HCT116 (cell line): ENCODE measurements around the gene KAZN. TPM values are rescaled to one million over a fixed set of nuclear protein-coding genes. Genes with fewer than 3 reads are reported as not detected.

ENCODE experiments used
- ATAC-seq: fragments of 200-7000 bp; cut with Tn5 transposase; 2 replicates; pipeline ENCODE4 v1.9.1; 2020; ENCODE audit warnings: mild to moderate bottlenecking, moderate library complexity
- BruUV-seq: library from RNA; stranded (reverse); fragments of 400-500 nt; replicated peaks from 2 replicates; lab custom pipeline; 2021; lab: Mats Ljungman, UMichigan
- CTCF ChIA-PET: fragments of 300-600 bp; sonication (Branson Sonifier 250); formaldehyde crosslinking; loops from one replicate; lab custom pipeline; 2021; ENCODE audit warnings: antibody characterized with exemption; lab: Charles Lee
- POLR2A ChIA-PET: fragments of 300-600, 350-600 bp; sonication (Branson Sonifier 250); formaldehyde crosslinking; loops from one replicate; lab custom pipeline; 2021; ENCODE audit warnings: antibody characterized with exemption; lab: Charles Lee
- RAD21 ChIA-PET, 2 experiments: fragments of 300-600 bp; sonication (Branson Sonifier 250); formaldehyde crosslinking; loops; one replicate each; lab custom pipeline; 2023; ENCODE audit warnings: low total read pairs in 2 of 2; ENCODE audit not compliant: uncharacterized antibody in 2 of 2, unreplicated experiment in 2 of 2, low non-redundant PET in 1 of 2; lab: Charles Lee
- DNase-seq: peaks from one replicate; pipeline ENCODE4 v3.0.0-alpha.2; 2010; ENCODE audit warnings: low read depth, low spot score
- H2AFZ ChIP-seq: fragments of 200-600 bp; shearing (Covaris generic), sonication (generic); 2 replicates; pipeline ENCODE4 v1.6.1; 2017; ENCODE audit warnings: low read depth, mixed run types, mixed read lengths, antibody characterized with exemption, low read length; ENCODE audit not compliant: poor library complexity, severe bottlenecking
- H3K27ac ChIP-seq: 2 replicates; pipeline ENCODE4 v1.5.1; 2012; ENCODE audit warnings: low read depth, low read length
- H3K27me3 ChIP-seq: fragments of 200-600 bp; sonication (generic); 2 replicates; pipeline ENCODE4 v1.6.1; 2016; ENCODE audit warnings: mixed run types, low read length, mixed read lengths; ENCODE audit not compliant: insufficient read depth
- H3K36me3 ChIP-seq, 2 experiments: fragments of 200-500 bp in 1 of 2; fragments of 200-600 bp in 1 of 2; sonication (Bioruptor generic) in 1 of 2; sonication (generic) in 1 of 2; 2 replicates each; pipeline versions ENCODE4 v1.5.1 to v1.6.1; 2014 to 2016; ENCODE audit warnings: low read length in 2 of 2, inconsistent platforms in 1 of 2, mixed read lengths in 1 of 2, mixed run types in 1 of 2; ENCODE audit not compliant: insufficient read depth in 2 of 2, control insufficient read depth in 1 of 2
- H3K4me1 ChIP-seq, 2 experiments: fragments of 200-600 bp in 1 of 2; sonication (generic) in 1 of 2; 2 replicates each; pipeline versions ENCODE4 v1.5.1 to v1.6.1; 2012 to 2017; ENCODE audit warnings: low read length in 2 of 2, inconsistent platforms in 1 of 2, mild to moderate bottlenecking in 1 of 2, mixed read lengths in 1 of 2, mixed run types in 1 of 2, moderate library complexity in 1 of 2; ENCODE audit not compliant: insufficient read depth in 2 of 2, control insufficient read depth in 1 of 2
- H3K4me2 ChIP-seq: fragments of 200-600 bp; sonication (generic); 2 replicates; pipeline ENCODE4 v1.6.1; 2017; ENCODE audit warnings: mixed run types, low read length, mixed read lengths
- H3K4me3 ChIP-seq, 2 experiments: fragments of 200-600 bp in 1 of 2; sonication (generic) in 1 of 2; replicated peaks in 1 of 2; 2 replicates each; pipeline ENCODE4 v1.5.1; 2011 to 2016; ENCODE audit warnings: low read length in 2 of 2, control low read depth in 1 of 2, low read depth in 1 of 2, mild to moderate bottlenecking in 1 of 2, mixed read lengths in 1 of 2, mixed run types in 1 of 2
- H3K79me2 ChIP-seq: fragments of 200-600 bp; sonication (generic); 2 replicates; pipeline ENCODE4 v1.6.1; 2017; ENCODE audit warnings: mild to moderate bottlenecking, mixed run types, low read length, moderate library complexity, mixed read lengths; ENCODE audit not compliant: insufficient read depth
- H3K9ac ChIP-seq: fragments of 200-600 bp; sonication (generic); 2 replicates; pipeline ENCODE4 v1.6.1; 2016; ENCODE audit warnings: low read length, mixed read lengths
- H3K9me2 ChIP-seq: fragments of 200-600 bp; sonication (generic), shearing (Covaris generic); 2 replicates; pipeline ENCODE4 v1.6.1; 2017; ENCODE audit warnings: mixed run types, mild to moderate bottlenecking, moderate library complexity; ENCODE audit not compliant: insufficient read depth
- H3K9me3 ChIP-seq, 2 experiments: fragments of 200-500 bp in 1 of 2; fragments of 200-600 bp in 1 of 2; sonication (Bioruptor generic) in 1 of 2; sonication (generic) in 1 of 2; 2 replicates each; pipeline ENCODE4 v1.6.1; 2014 to 2017; ENCODE audit warnings: low read length in 2 of 2, mixed read lengths in 2 of 2, inconsistent platforms in 1 of 2, low read depth in 1 of 2, mild to moderate bottlenecking in 1 of 2, mixed run types in 1 of 2, moderate library complexity in 1 of 2; ENCODE audit not compliant: control insufficient read depth in 1 of 2, insufficient read depth in 1 of 2
- H4K20me1 ChIP-seq: fragments of 200-600 bp; sonication (generic), shearing (Covaris generic); 2 replicates; pipeline ENCODE4 v1.6.1; 2017; ENCODE audit warnings: mixed run types, mild to moderate bottlenecking, moderate library complexity; ENCODE audit not compliant: insufficient read depth
- CEBPB ChIP-seq: IDR thresholded peaks from 2 replicates; pipeline ENCODE4 v1.6.1; 2012; ENCODE audit warnings: low read depth
- EGR1 ChIP-seq: IDR thresholded peaks from 2 replicates; pipeline ENCODE4 v1.6.1; 2012; ENCODE audit warnings: low read depth
- EZH2 ChIP-seq: fragments of 200-600 bp; sonication (generic); IDR thresholded peaks from 2 replicates; pipeline ENCODE4 v1.6.1; 2017; ENCODE audit warnings: antibody characterized with exemption, mixed run types
- EZH2phosphoT487 ChIP-seq: fragments of 200-600 bp; IDR thresholded peaks from 2 replicates; pipeline ENCODE4 v1.6.1; 2018; ENCODE audit warnings: antibody characterized with exemption, borderline replicate concordance
- FOSL1 ChIP-seq: IDR thresholded peaks from 2 replicates; pipeline ENCODE4 v1.6.1; 2012; ENCODE audit warnings: low read depth
- SIN3A ChIP-seq: IDR thresholded peaks from 2 replicates; pipeline ENCODE4 v1.6.1; 2012; ENCODE audit warnings: low read depth
- YY1 ChIP-seq: IDR thresholded peaks from 2 replicates; pipeline ENCODE4 v1.6.1; 2011; ENCODE audit warnings: low read length, low read depth, moderate library complexity, mild to moderate bottlenecking; ENCODE audit not compliant: insufficient replicate concordance; ENCODE audit errors: extremely low read depth
- ZFX ChIP-seq: fragments of 450-650 bp; IDR thresholded peaks from 2 replicates; pipeline ENCODE4 v1.6.1; 2017
- ZNF274 ChIP-seq: fragments of 200-500 bp; sonication (Bioruptor generic); IDR thresholded peaks from 2 replicates; pipeline ENCODE4 v1.6.1; 2014; ENCODE audit warnings: mild to moderate bottlenecking, low read depth, low read length, inconsistent platforms
- intact Hi-C: fragments of 100-400 bp; cut with micrococcal nuclease; formaldehyde crosslinking; loops from 2 replicates; pipeline ENCODE4 v1.10.0; 2022
- total RNA-seq: library from RNA; stranded (reverse); gene quantifications from one replicate; pipeline ENCODE4 v1.2.1, GENCODE V29; 2021; ENCODE audit not compliant: unreplicated experiment
- TF ChIP-seq, protein P1 (sequence below): IDR thresholded peaks from 2 replicates; pipeline ENCODE4 v1.6.1; 2012
- TF ChIP-seq, protein P2 (sequence below): IDR thresholded peaks from 2 replicates; pipeline ENCODE4 v1.6.1; 2012
- TF ChIP-seq, protein P3 (sequence below): IDR thresholded peaks from 2 replicates; pipeline ENCODE4 v1.6.1; 2011; ENCODE audit warnings: mild to moderate bottlenecking, low read length, moderate library complexity; ENCODE audit not compliant: insufficient replicate concordance; ENCODE audit errors: extremely low read depth

Gene KAZN
- total RNA-seq, 1 experiment from 2014 or later: 13.4 TPM

GRCh38 chr1:14561014-14561693, 37.3 kb upstream of the KAZN start:
- BruUV-seq: no TSS peak
- DNase-seq (no peak), ATAC-seq (no peak)

More at GRCh38 chr1:14561014-14561693, 37.3 kb upstream of the KAZN start:
- RAD21 ChIA-PET: no interaction called here
- no peak overlapping the region for H3K9ac ChIP-seq
- no peak overlapping the region for H3K27ac ChIP-seq
- CTCF ChIA-PET: no interaction called here
- no peaks in the 10 kb centered on the region for H3K9me3 ChIP-seq
- H2AFZ ChIP-seq: no peak overlapping the region
- POLR2A ChIA-PET: no interaction called here
- TF ChIP-seq ZFX (no peak), CEBPB (no peak), EGR1 (no peak), ZNF274 (no peak), EZH2 (no peak), FOSL1 (no peak), YY1 (no peak), SIN3A (no peak), EZH2phosphoT487 (no peak)
- TF ChIP-seq, protein P1, sequence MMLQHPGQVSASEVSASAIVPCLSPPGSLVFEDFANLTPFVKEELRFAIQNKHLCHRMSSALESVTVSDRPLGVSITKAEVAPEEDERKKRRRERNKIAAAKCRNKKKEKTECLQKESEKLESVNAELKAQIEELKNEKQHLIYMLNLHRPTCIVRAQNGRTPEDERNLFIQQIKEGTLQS: no peak
- TF ChIP-seq, protein P2, sequence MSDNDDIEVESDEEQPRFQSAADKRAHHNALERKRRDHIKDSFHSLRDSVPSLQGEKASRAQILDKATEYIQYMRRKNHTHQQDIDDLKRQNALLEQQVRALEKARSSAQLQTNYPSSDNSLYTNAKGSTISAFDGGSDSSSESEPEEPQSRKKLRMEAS: no peak
- TF ChIP-seq, protein P3, sequence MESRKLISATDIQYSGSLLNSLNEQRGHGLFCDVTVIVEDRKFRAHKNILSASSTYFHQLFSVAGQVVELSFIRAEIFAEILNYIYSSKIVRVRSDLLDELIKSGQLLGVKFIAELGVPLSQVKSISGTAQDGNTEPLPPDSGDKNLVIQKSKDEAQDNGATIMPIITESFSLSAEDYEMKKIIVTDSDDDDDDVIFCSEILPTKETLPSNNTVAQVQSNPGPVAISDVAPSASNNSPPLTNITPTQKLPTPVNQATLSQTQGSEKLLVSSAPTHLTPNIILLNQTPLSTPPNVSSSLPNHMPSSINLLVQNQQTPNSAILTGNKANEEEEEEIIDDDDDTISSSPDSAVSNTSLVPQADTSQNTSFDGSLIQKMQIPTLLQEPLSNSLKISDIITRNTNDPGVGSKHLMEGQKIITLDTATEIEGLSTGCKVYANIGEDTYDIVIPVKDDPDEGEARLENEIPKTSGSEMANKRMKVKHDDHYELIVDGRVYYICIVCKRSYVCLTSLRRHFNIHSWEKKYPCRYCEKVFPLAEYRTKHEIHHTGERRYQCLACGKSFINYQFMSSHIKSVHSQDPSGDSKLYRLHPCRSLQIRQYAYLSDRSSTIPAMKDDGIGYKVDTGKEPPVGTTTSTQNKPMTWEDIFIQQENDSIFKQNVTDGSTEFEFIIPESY: no peak
- H3K4me1 ChIP-seq: no peaks in the 10 kb centered on the region
- no peaks in the 10 kb centered on the region for H3K36me3 ChIP-seq
- no peaks in the 10 kb centered on the region for H4K20me1 ChIP-seq
- intact Hi-C loops: loop anchor here (10.0 kb wide), 2 partner anchors 544 to 744 kb away; no protein-coding TSS in a partner anchor
- H3K27me3 ChIP-seq: peaks cover 14% of the 10 kb centered on the region
- H3K4me2 ChIP-seq: no peak overlapping the region
- H3K79me2 ChIP-seq: no peaks in the 10 kb centered on the region
- H3K4me3 ChIP-seq: no peak overlapping the region
- no peaks in the 10 kb centered on the region for H3K9me2 ChIP-seq
